Subcutaneous abdominal adipose tissue (tissue), 5 donors: ENCODE data around the gene ALDH1A2.

ENCODE experiments used
- H3K27ac ChIP-seq: one replicate; pipeline ENCODE4 v1.7.0; 2013; ENCODE audit warnings: low read depth, mild to moderate bottlenecking, inconsistent platforms, low read length, moderate library complexity
- H3K27me3 ChIP-seq, 5 donors: one replicate each; pipeline ENCODE4 v1.7.0; 2013; ENCODE audit warnings: low read length in 5 of 5, inconsistent platforms in 1 of 5; ENCODE audit not compliant: control insufficient read depth in 5 of 5, insufficient read depth in 4 of 5
- H3K36me3 ChIP-seq, 5 donors: one replicate each; pipeline ENCODE4 v1.7.0; 2013; ENCODE audit warnings: low read length in 5 of 5; ENCODE audit not compliant: control insufficient read depth in 5 of 5, insufficient read depth in 5 of 5
- H3K4me1 ChIP-seq, 5 donors: one replicate each; pipeline ENCODE4 v1.7.0; 2013; ENCODE audit warnings: low read length in 5 of 5, mild to moderate bottlenecking in 3 of 5, moderate library complexity in 1 of 5; ENCODE audit not compliant: control insufficient read depth in 5 of 5, insufficient read depth in 5 of 5
- H3K4me3 ChIP-seq, 5 donors: one replicate each; pipeline ENCODE4 v1.7.0; 2013; ENCODE audit warnings: low read length in 5 of 5, low read depth in 1 of 5
- H3K9ac ChIP-seq, 5 donors: one replicate each; pipeline ENCODE4 v1.7.0; 2013; ENCODE audit warnings: low read length in 5 of 5, mild to moderate bottlenecking in 4 of 5, moderate library complexity in 3 of 5
- H3K9me3 ChIP-seq, 5 donors: one replicate each; pipeline ENCODE4 v1.7.0; 2013; ENCODE audit warnings: low read length in 5 of 5; ENCODE audit not compliant: control insufficient read depth in 5 of 5
- donor health status: healthy.
- donor health status: healthy.
- donor health status: healthy.
- donor health status: healthy.
- donor health status: healthy.

Gene ALDH1A2

DNA sequence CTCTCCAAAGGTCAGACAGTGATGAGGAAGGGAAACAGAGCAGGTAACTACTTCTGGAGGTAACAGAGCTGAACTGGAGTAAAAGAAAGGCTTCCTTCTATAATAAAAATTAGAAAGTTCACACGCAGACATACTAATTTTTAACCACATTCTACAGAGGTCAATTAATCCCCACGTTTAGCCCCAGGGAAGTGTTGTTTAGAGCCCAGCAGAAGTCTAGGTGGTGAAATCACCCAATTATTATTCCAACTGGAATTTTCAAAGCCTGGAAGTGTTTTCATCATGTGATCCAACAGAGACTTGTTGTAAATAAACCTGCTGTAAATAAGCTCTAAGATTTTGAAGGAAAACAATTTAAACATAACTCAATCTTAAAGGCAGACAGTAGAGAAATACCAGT lies 6.8 kb downstream of the ALDH1A2 start:
- Histone ChIP-seq H3K4me3 (no peak overlapping the region), H3K27ac (no peak overlapping the region), H3K36me3 (no peaks in the 10 kb centered on the region), H3K9me3 (no peaks in the 10 kb centered on the region), H3K4me1 (no peaks in the 10 kb centered on the region), H3K9ac (no peak overlapping the region), H3K27me3 (peaks cover 6 to 18% (median 11%) of the 10 kb centered on the region in 5 donors)

DNA sequence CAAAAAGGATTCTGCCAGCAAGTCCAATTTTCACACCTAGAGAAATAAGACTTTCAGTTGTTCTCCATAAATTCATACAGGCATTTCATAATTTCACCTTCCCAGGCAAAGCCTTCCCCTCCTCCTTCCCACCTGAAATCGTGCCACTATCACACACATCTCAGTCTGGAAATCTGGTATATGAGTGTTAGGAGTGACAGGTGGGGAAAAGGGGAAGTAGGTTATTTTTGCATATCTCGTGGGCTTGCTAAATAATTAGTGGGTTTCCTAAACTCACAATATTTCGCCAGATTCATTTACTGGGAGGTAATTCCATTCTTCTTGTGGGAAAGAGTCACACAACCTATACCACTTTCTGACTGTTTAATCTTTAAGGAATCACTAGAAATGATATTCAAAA lies 7.4 kb downstream of the ALDH1A2 start:
- H3K27ac ChIP-seq, result no peak overlapping the region
- H3K4me3 ChIP-seq, result no peak overlapping the region
- no peaks in the 10 kb centered on the region for H3K9me3 ChIP-seq
- H3K9ac ChIP-seq, result no peak overlapping the region
- H3K36me3 ChIP-seq, result no peaks in the 10 kb centered on the region
- no peaks in the 10 kb centered on the region for H3K4me1 ChIP-seq
- peaks cover 6 to 15% (median 8%) of the 10 kb centered on the region in 5 donors for H3K27me3 ChIP-seq

DNA sequence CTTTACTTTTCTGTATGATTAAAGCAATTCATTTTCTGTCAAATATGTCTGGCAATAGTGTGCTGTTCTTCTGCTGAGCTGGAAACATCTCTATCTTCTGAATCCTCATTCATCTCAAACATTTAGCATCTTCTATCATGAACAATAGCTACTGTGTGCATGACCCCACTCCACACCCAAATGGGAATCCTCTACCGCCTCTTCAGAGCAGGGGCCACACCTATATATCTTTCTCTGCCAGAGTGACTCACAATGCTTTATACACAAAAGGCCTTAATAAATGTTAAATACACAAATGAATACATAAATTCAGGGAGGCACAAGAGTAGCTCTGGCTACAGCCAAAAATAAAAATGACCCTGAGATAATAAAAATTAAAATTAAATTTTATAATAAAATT lies 8.0 kb downstream of the ALDH1A2 start:
- H3K36me3 ChIP-seq, result no peaks in the 10 kb centered on the region
- no peaks in the 10 kb centered on the region for H3K9me3 ChIP-seq
- no peak overlapping the region for H3K4me3 ChIP-seq
- H3K4me1 ChIP-seq, result no peaks in the 10 kb centered on the region
- no peak overlapping the region for H3K27ac ChIP-seq
- H3K9ac ChIP-seq, result no peak overlapping the region
- peaks cover 3 to 10% (median 6%) of the 10 kb centered on the region in 5 donors for H3K27me3 ChIP-seq

- H3K27me3 ChIP-seq, result peaks cover 2 to 4% (median 3%) of the 10 kb centered on the region in 5 donors
- H3K36me3 ChIP-seq, result no peaks in the 10 kb centered on the region
- H3K27ac ChIP-seq, result no peak overlapping the region
- H3K9me3 ChIP-seq, result no peaks in the 10 kb centered on the region
- H3K4me1 ChIP-seq, result no peaks in the 10 kb centered on the region
- H3K4me3 ChIP-seq, result no peak overlapping the region
- H3K9ac ChIP-seq, result no peak overlapping the region
Measured at GRCh38 chr15:58056015-58056414, 9.5 kb downstream of the ALDH1A2 start.

DNA sequence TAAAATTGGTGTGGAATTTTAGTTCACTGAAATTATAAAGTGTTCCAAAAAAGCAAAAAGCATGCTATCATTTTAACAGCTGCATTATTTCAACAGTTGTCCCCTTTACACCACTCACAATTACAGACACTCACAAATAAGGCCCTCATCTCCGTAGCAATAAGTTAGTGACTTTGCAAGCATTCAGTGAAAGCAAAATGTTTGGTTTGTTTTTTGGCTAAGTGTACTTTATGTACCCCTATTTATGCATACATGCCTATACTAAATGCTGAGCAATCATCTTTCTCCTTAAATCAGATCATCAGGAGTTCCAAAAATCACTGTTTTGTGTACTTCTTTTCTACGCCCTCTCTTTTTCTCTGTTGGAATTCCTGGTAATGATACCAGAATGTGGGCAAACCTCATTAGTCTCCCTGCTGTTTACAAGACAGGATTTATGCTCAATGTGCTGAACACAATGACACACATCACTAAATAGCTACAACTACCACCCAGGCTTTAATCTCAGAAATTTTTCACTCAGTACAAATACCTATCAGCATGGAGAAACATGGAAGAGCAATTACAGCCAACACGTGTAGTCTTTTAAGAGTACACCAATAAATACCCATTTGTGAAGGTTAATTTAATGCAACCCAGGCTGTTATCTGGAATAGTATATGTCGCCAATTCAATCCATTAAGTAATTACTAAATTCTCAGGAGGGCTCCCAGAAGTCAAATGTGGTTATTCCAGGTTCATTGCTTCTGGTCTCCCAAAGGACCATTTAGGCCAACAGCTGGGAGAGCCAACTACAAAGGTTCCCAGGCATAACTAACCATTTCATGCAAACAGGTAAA lies 12.0 kb downstream of the ALDH1A2 start:
- no peaks in the 10 kb centered on the region for H3K9me3 ChIP-seq
- no peaks in the 10 kb centered on the region for H3K36me3 ChIP-seq
- H3K4me1 ChIP-seq, result no peaks in the 10 kb centered on the region
- H3K4me3 ChIP-seq, result no peak overlapping the region
- H3K27me3 ChIP-seq, result peaks cover 0 to 6% (median 3%) of the 10 kb centered on the region in 5 donors
- no peak overlapping the region for H3K9ac ChIP-seq
- H3K27ac ChIP-seq, result no peak overlapping the region

- no peaks in the 10 kb centered on the region for H3K4me1 ChIP-seq
- H3K9ac ChIP-seq, result no peak overlapping the region
- no peaks in the 10 kb centered on the region for H3K9me3 ChIP-seq
- no peak overlapping the region for H3K4me3 ChIP-seq
- H3K27me3 ChIP-seq, result peaks cover 0 to 6% (median 3%) of the 10 kb centered on the region in 5 donors
- no peaks in the 10 kb centered on the region for H3K36me3 ChIP-seq
- no peak overlapping the region for H3K27ac ChIP-seq
Measured at GRCh38 chr15:58052334-58052733, 13.2 kb downstream of the ALDH1A2 start.

DNA sequence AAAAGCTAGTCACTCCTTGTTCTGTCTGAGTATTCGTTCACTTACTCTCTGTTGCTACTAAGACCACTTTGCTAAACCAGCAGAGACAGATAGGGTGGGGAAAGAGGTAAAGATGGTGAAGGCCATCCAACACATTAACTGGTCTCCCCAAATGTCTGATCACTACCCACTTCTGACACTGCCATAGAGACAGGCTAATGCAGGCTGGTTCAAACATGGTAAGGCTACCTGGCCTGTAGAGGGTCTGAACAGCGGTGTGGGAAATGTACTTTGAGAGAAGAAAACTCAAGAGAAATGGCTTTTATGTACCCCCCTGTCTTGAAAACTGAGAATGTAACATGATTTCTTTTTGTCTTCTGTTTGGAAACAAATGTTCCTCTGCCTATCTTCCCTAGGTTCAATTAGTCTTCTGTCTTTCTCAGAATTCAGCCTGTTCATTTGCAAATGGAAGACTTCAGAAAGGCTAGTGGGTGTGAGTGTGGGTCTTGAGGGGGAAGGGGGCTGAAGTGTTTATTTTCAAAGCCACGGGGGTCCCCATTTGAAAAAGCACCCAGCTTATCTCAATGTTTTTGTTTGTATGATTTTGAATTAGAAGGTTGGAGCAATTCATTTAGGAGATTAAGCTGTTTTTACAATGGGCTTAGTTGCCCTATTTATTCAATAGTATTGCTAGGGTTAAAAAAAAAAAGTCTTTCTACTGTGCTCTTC lies 15.8 kb downstream of the ALDH1A2 start:
- Histone ChIP-seq H3K27me3 (peaks cover 0 to 3% (median 2%) of the 10 kb centered on the region in 5 donors), H3K4me3 (no peak overlapping the region), H3K27ac (no peak overlapping the region), H3K9me3 (no peaks in the 10 kb centered on the region), H3K4me1 (no peaks in the 10 kb centered on the region), H3K9ac (no peak overlapping the region), H3K36me3 (no peaks in the 10 kb centered on the region)

DNA sequence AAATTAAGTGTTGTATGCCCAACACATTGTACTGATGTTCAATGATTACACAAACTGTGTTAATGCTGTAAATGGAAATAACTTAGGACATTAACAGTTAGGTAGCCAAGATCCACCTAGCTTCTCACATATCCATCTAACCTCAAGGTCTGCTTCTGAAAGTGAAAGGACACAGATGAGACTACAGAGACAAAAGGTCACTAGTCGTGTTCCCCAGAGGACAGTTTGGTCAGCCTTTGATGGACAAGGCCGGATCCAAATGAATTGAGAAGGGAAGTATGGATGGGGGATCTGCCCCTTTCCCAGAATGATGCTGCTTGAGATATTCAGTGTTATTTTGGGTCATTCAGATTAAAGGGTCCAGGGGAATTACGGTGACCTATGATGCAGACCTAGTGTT lies 17.2 kb downstream of the ALDH1A2 start:
- Histone ChIP-seq H3K4me3 (no peak overlapping the region), H3K9me3 (no peaks in the 10 kb centered on the region), H3K27ac (no peak overlapping the region)

GRCh38 chr15:58047149-58047548 lies 18.4 kb downstream of the ALDH1A2 start:
- H3K4me1 ChIP-seq, result no peaks in the 10 kb centered on the region
- H3K36me3 ChIP-seq, result no peaks in the 10 kb centered on the region
- no peak overlapping the region for H3K4me3 ChIP-seq
- no peak overlapping the region for H3K9ac ChIP-seq
- H3K9me3 ChIP-seq, result no peaks in the 10 kb centered on the region
- no peak overlapping the region for H3K27ac ChIP-seq
- H3K27me3 ChIP-seq, result peaks cover 0 to 3% (median 0%) of the 10 kb centered on the region in 5 donors

More for the DNA sequence above, 17.2 kb downstream of the ALDH1A2 start:
- peaks cover 0 to 3% (median 0%) of the 10 kb centered on the region in 5 donors for H3K27me3 ChIP-seq
- no peaks in the 10 kb centered on the region for H3K4me1 ChIP-seq
- no peaks in the 10 kb centered on the region for H3K36me3 ChIP-seq
- no peak overlapping the region for H3K9ac ChIP-seq

- H3K4me1 ChIP-seq, result no peaks in the 10 kb centered on the region
- H3K9ac ChIP-seq, result no peak overlapping the region
- no peak overlapping the region for H3K4me3 ChIP-seq
- no peaks in the 10 kb centered on the region for H3K9me3 ChIP-seq
- H3K27ac ChIP-seq, result no peak overlapping the region
- H3K36me3 ChIP-seq, result no peaks in the 10 kb centered on the region
- peaks cover 0 to 3% (median 0%) of the 10 kb centered on the region in 5 donors for H3K27me3 ChIP-seq
Measured at GRCh38 chr15:58046467-58046866, 19.0 kb downstream of the ALDH1A2 start.
